Activated T-helper 1 cell treated with Interleukin-2 at 50 U/mL for 16 hours (primary cell): ENCODE results near the gene TTLL10.
A peak's percentile ranks its signal among the peaks of the same experiment; 100 is the strongest.
"Not testable (repeated sequence)": the region's sequence is repeated elsewhere in the genome, so short reads cannot be mapped to it uniquely, and the experiment has no call there.

Source experiments
- DNase-seq: peaks from one replicate; pipeline ENCODE4 v3.0.0-alpha.2; 2020; ENCODE audit warnings: low read depth

TTLL10 gene

DNA sequence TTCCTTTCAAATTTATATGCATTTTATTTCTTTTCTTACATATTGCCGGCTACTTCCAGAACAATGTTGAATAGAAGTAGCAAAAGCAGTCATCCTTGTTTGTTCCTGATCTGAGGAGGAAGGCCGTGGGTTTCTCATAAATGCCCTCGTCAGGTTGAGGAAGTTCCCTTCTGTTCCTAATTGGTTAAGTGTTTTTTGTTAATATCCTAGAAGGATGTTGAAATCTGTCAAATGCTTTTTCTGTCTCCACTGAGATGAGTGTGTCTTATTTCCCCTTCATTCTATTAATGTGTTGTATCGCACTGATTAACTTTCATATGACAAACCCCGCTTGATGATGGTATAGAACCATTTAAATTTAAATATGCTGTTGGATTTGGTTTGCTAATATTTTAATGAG lies 15.4 kb downstream of the TTLL10 start:
- no peak for DNase-seq

GRCh38 chr1:1191734-1192133 lies 18.1 kb downstream of the TTLL10 start:
- no peak for DNase-seq

DNA sequence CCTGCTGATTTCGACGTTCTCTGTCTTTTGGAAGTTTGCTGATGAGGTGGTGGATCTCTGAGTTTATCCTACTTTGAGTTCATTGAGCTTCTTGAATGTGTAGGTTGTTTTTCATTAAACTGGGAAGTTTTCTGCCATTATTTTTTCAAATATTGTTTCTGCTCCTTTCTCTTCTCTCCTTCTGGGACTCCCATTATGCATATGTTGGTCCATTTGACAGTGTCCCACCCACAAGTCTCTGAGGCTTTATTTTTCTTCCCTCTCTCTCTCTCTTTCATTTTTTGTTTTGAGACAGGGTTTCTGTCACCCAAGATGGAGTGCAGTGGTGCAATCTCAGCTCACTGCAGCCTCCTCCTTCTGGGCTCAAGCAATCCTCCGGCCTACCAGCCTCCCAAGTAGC lies 21.0 kb downstream of the TTLL10 start:
- no peak for DNase-seq

GRCh38 chr1:1195726-1196125 lies 22.0 kb downstream of the TTLL10 start:
- DNase-seq: not testable (repeated sequence)

- no peak for DNase-seq
Measured at GRCh38 chr1:1196431-1197187, 22.9 kb downstream of the TTLL10 start.

DNA sequence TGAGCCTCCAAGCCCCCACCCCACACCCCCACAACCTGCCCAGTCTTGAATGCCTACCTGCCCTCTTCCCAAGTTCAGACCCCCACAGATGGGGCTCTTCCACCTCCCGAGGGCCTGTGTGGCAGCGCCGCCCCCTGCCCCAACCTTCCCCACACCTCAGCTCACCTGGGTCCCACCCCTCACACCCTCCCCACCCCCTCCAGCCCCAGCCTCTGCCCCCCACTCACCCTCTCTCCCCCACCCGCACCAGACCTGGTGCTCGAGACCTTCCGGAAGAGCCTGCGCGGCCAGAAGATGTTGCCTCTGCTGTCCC lies 23.5 kb downstream of the TTLL10 start:
- DNase-seq: no peak

DNA sequence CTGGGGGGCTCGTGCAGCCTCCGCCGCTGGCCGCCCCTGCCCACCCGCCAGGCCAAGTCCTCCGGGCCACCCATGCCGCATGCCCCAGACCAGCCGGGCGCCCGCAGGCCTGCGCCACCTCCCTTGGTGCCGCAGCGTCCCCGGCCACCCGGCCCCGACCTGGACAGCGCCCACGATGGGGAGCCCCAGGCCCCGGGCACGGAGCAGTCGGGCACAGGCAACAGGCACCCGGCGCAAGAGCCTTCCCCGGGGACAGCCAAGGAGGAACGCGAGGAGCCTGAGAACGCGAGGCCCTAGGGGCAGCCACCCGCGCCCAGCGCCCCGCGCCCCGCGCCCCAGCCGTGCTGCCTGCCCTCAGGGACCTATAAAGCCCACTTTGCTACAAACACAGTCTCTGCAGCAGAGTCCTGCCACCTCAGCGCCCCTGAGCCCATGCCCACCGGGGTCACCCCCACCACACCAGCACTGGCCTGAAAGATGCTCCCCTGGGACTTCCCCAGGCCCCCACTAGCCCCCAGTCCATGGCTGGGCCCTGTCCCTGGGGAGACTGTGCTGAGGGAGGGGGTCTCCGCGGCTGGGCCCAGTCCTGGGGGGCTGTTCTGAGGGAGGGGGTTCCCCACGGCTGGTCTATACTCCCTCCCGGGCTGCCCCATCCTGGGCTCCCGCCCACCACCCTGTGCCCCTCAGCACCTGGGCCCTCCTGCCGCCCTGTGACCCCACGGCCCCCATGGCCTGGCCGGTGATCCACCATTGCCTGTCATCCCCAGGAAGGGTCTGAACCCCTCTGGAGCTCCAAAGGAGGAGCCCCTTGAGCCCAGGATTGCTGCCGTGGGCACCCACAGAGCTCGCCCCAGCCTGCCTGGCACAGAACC lies 24.1 kb downstream of the TTLL10 start:
- no peak for DNase-seq

- DNase-seq: no peak
Measured at GRCh38 chr1:1198423-1199140, 24.9 kb downstream of the TTLL10 start.

DNA sequence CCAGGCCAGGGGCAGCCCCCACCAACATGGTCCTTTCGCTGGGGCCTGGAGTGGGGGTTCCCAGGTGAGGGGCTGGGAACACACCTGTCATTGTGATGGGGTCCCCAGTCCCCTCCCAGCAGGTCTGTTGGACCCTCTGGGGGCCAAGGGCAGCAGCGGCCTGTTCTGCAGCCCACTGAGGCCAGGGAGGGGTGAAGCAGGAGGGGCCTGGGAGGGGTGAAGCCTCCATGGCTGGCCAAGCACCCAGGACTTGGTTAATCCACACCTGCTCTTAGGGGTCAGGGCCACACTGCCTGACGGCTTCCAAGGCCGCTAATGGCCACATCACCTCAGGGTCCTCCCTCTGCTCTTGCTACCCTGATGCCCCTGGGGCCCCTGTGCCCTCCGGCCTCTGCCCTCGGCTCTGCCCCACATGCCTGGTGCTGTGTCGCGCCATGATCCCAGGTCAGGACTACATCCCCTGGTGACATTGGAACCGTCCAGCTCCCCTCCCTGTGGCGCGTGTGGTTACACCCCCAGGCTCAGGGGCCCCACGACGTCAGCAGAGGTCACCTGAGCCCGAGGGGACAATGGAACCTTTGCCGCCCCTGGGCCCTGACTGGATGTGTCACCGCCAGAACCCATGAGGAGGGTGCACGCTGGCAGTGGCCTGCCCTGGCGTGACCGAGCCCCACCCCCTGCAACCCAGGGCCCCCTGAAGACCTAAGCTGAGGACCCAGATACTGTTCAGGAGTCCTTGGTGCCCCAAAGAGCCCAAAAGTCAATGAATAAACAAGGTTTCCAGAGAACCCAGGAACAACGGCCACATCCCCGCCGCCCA lies 25.7 kb downstream of the TTLL10 start:
- DNase-seq: no peak

GRCh38 chr1:1199961-1200875 lies 26.5 kb downstream of the TTLL10 start:
- DNase-seq: no peak

GRCh38 chr1:1200876-1201810 lies 27.5 kb downstream of the TTLL10 start:
- peak; percentile 81 for DNase-seq

GRCh38 chr1:1202831-1203560 lies 29.3 kb downstream of the TTLL10 start:
- no peak for DNase-seq

- no peak for DNase-seq
Measured at GRCh38 chr1:1203561-1204424, 30.1 kb downstream of the TTLL10 start.

DNA sequence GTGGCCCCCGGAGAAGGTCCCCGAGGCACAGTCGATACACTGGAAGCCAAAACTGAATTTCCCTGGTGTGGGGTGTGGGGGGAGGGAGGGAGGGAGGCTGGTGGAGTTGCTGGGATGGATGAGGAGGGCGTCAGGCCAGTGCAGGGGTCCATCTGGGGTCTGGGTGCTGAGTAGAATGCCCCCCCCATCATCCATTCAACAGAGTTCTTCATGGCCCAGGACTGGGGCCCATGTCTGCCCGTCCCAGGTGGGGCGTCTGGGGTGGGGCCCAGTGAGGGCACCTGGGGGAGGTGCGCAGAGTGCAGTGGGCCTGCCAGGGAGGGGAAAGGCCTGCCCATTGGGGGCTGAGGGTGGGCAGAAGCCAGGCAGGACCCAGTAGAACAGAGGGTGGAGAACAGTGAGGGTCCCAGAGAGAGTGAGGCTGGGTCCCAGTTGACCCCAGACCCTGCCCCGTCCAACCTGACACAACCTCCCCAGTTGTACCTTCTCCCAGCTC lies 30.8 kb downstream of the TTLL10 start:
- no peak for DNase-seq

DNA sequence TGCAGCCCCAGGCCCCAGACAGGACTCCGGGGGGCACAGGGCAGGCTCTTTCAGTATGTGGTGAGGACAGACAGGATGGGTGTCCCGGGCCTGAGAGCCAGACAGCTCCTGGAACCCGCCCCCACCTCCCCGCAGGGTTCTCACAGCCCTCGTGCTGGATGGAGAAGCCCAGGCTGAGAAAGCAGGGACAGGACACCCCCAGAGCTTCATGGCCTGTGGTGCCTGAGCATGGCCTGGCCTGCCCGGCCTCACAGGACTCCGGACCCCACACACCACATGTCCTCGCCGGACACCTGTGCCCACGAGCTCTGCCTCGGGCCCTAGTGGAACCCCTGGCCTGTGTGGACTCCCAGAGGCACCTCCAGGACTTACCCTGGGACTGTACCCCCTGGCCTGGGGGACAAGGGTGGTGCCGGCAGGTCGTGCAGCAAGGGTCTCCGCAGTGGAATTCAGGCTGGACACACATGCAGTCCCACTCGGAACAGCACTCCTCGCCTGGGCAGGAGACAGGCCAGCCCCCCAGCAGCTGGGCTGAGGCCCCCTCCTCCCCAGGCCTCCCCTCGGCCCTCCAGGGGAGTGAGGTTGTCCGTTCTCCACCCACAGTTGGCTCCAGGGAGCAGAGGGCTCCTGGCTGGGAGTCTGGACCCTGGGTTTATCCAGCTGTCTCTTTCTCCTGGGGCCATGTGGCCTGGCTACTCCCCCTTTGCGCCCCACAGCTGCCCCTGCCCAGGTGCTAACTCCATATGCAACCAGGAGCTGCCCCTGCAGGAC lies 31.5 kb downstream of the TTLL10 start:
- no peak for DNase-seq

DNA sequence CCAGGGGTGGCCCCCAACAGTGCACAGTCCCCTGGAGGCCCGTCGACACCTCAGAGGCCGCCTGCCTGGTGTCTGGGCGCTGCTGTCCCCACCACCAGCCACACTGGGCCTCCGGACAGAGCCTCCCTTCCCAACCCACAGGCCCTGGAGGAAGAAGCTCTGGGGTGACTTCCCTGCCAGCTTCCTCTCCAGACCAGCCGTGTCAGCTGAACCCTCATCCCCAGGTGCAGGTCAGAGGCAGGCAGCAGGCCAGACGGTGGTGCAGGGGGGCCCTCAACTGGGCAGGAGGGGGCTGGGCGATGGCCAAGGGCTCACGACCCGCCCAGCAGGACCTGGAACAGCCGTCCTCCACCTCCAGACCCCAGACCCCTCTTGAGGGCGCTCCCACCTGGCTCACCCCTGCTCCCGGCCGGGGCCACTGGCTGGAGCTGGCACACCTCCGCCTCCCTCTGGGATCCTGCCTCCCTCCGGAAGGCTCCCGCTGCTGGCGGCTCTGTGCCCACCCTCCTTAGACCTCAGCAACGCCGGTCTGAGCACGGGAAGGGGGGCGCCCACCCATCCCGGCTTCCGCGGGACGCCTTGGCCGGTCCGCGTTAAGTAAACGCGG lies 32.2 kb downstream of the TTLL10 start:
- DNase-seq: no peak
